GM20000 (cell line): ENCODE results near the gene SIGLEC11.

ENCODE experiments used
- DNase-seq: peaks from one replicate; pipeline ENCODE4 v3.0.0; 2012; ENCODE audit warnings: low spot score
- TF ChIP-seq, protein P1 (sequence below): IDR thresholded peaks from 2 replicates; pipeline ENCODE4 v1.5.1; 2012; ENCODE audit warnings: mild to moderate bottlenecking, control low read depth; ENCODE audit errors: extremely low read depth, missing control alignments

Gene SIGLEC11

DNA sequence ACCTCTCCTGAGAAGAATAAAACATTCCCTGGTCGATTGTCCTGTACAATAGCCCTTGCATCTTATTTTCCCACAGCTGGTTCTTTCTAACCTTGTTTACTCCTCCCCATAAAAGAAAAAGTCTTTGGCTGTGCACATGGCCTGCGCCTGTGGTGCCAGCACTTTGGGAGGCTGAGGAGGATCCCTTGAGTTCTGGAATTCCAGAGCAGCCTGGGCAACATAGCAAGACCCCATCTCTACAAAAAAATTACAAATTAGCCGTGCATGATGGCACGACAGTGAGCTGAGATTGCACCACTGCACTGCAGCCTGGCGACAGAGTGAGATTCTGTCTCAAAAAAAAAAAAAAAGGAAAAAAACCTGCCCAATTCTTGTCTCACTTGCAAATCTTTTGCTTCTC is 24.4 kb downstream of the SIGLEC11 start:
- TF ChIP-seq, protein P1, sequence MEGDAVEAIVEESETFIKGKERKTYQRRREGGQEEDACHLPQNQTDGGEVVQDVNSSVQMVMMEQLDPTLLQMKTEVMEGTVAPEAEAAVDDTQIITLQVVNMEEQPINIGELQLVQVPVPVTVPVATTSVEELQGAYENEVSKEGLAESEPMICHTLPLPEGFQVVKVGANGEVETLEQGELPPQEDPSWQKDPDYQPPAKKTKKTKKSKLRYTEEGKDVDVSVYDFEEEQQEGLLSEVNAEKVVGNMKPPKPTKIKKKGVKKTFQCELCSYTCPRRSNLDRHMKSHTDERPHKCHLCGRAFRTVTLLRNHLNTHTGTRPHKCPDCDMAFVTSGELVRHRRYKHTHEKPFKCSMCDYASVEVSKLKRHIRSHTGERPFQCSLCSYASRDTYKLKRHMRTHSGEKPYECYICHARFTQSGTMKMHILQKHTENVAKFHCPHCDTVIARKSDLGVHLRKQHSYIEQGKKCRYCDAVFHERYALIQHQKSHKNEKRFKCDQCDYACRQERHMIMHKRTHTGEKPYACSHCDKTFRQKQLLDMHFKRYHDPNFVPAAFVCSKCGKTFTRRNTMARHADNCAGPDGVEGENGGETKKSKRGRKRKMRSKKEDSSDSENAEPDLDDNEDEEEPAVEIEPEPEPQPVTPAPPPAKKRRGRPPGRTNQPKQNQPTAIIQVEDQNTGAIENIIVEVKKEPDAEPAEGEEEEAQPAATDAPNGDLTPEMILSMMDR, result no peak
- no peak for DNase-seq

DNA sequence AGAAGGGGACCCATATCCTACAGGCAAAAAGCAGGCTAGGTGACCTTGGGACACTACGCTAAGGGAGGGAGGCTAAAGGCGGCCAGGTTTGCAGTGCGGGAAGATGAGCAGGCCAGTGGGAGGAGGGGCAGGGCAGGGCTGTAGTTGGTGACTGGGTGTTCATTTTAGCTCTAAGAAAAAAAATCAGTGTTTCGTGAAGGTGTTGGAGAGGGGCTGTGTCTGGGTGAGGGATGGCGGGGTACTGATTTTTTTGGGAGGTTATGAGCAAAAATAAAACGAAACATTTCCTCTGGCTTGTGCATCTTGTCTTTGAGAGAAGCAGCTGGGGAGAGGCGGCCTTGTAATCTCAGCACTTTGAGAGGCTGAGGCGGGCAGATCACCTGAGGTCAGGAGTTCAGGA is 27.3 kb downstream of the SIGLEC11 start:
- DNase-seq, result no peak
- TF ChIP-seq, protein P1, result no peak

DNA sequence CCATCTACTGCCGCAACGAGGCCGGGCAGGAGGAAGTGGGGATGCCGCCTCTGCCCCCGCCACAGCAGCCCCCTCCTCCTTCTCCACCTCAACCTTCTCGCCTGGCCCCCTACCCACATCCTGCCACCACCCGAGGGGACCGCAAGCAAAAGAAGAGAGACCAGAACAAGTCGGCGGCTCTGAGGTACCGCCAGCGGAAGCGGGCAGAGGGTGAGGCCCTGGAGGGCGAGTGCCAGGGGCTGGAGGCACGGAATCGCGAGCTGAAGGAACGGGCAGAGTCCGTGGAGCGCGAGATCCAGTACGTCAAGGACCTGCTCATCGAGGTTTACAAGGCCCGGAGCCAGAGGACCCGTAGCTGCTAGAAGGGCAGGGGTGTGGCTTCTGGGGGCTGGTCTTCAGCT is 28.2 kb downstream of the SIGLEC11 start:
- no peak for DNase-seq
- TF ChIP-seq, protein P1, result no peak

DNA sequence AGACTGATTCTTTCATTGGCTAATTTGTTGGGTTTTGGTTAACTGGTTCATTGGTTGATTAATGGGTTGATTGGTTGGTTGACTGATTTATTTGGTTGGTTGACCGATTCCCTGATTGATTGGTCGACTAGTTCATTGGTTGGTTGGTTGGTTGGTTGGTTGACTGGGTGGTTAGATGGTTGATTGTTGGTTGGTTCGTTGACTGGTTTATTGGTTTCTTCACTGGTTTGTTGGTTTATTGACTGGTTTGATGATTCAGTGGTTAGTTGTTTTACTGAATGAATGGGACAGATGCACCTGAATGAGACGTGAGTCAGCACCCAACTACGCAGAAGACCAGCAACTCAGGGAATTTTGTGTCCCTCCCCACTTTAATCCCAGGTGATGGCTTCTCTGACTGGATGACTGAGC is 28.9 kb downstream of the SIGLEC11 start:
- TF ChIP-seq, protein P1, result no peak
- DNase-seq, result no peak

DNA sequence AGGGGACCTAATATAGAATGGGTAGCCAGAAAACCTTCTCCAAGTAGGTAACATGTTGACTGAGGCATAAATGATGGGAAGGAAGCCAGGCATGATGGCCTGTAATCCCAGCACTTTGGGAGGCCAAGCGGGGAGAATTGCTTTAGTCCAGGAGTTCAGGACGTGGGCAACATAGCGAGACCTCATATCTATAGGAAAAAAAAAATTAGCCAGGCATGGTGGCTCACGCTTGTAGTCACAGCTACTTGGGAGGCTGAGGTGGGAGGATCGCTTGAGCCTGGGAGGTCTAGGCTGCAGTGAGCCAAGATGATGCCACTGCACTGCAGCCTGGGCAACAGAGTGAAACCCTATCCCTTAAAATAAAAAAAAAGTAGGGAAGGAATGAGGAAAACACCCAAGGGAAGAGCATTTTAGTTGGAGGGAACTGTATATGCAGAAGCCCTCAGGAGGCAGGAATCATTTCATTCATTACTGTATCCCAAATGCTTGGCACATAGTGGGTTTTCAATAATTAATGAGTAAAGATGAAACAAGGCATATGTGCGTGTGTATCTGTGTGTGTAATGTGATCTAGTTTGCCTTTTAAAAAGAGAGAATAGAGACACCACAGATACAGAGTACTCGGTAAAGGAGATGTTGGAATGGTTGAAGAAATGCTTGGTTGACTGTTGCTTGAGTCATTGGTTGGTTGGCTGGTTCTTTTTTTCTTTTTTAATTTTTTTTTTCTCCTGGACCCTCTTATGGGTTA is 29.5 kb downstream of the SIGLEC11 start:
- DNase-seq, result no peak
- TF ChIP-seq, protein P1, result no peak

DNA sequence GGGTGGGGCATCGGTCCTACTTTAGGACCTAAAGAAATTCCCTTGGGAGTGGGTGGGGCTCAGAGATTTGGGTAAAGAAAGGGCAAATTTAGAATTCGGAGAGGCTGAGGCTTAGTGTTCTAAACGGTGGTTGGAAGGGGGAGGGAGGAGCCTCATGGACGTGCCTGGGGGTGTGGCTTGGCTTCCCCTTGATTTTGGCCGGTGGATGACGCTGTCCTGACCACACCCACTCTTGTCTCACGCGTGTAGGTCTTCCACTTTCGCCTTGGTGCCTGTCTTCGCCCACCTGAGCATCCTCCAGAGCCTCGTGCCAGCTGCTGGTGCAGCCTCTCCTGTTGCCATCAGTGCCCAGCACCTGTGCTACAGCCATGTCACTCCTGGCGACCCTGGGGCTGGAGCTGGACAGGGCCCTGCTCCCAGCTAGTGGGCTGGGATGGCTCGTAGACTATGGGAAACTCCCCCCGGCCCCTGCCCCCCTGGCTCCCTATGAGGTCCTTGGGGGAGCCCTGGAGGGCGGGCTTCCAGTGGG is 30.4 kb downstream of the SIGLEC11 start:
- DNase-seq, result no peak

DNA sequence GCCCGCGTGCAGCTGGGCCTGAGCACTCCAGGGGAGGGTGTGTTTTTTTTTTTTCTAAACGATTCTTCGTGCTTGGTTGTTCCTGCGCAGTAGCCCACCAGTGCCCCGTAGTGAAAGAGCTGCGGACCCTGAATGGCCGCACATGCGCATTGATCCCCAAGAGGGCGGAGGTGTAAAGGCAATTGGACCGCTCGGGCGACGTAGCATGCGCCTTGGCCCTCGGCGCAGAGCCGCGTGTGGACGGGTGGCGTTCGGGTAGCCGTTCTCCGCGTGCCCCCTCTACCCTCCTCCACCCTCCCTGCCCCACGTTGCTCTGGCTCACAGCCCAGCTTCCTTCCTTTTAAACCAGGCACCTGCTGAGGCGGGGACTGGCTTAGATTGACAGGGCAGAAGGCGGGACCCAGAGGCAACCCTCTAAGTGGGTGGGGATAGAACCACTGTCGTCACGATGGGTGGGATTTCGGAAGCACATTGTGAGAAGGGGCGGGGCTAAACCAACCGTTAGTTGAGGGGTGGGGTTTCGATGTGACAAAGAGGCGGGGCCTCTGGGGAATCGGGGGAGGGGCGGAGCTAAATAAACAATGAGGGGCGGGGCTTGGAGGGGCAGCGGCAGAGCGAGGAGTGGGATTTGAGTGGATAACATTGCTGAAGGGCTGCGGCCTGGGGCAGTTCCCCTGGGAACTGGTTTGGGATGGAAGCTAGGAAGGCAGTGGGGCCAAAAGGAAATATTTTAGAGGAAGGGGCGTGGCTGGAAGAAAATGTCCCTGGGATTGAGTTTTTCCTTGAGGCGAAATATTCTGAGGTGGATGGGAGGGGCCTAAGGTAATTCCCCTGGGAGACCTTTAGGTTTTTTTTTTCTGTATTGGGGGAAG is 31.1 kb downstream of the SIGLEC11 start:
- TF ChIP-seq, protein P1, result no peak
- peak; percentile 95 for DNase-seq

More for the DNA sequence above, 30.4 kb downstream of the SIGLEC11 start:
- TF ChIP-seq, protein P1, result no peak
